PC-3 (cell line): Measurements from ENCODE around the gene FGFBP2. TPM values are rescaled to one million over a fixed set of nuclear protein-coding genes. Genes with fewer than 3 reads are reported as not detected.

Source experiments
- ATAC-seq: fragments of 200-7000 bp; cut with Tn5 transposase; 2 replicates; pipeline ENCODE4 v1.9.1; 2020; ENCODE audit warnings: mild to moderate bottlenecking, moderate library complexity
- Bru-seq: library from RNA; stranded (reverse); fragments of 400-500 nt; gene quantifications from one replicate; lab custom pipeline; 2021; lab: Mats Ljungman, UMichigan
- BruChase-seq, 2 experiments: library from RNA; stranded (reverse); fragments of 400-500 nt; gene quantifications; one replicate each; lab custom pipeline; 2021; lab: Mats Ljungman, UMichigan
- BruUV-seq: library from RNA; stranded (reverse); fragments of 400-500 nt; replicated peaks from 2 replicates; lab custom pipeline; 2021; lab: Mats Ljungman, UMichigan
- CTCF ChIA-PET: fragments of 300-600 bp; sonication (Branson Sonifier 250); formaldehyde crosslinking; loops from one replicate; lab custom pipeline; 2022; ENCODE audit warnings: antibody characterized with exemption; lab: Charles Lee
- POLR2A ChIA-PET: fragments of 300-600 bp; sonication (Branson Sonifier 250); formaldehyde crosslinking; loops from one replicate; lab custom pipeline; 2022; ENCODE audit warnings: antibody characterized with exemption; ENCODE audit not compliant: unreplicated experiment; lab: Charles Lee
- DNase-seq: peaks from one replicate; pipeline ENCODE4 v3.0.0-alpha.2; 2015
- H2AFZ ChIP-seq: fragments of 300-600 bp; sonication (generic); 2 replicates; pipeline ENCODE4 v1.6.0; 2016; ENCODE audit warnings: antibody characterized with exemption, low read length
- H3F3A ChIP-seq: fragments of 300-600 bp; sonication (generic); one replicate; pipeline ENCODE4 v1.6.0; 2017; ENCODE audit warnings: antibody characterized with exemption, low read length, control low read depth, mild to moderate bottlenecking; ENCODE audit not compliant: unreplicated experiment
- H3K27ac ChIP-seq: fragments of 300-600 bp; sonication (generic); 2 replicates; pipeline ENCODE4 v1.5.1; 2016; ENCODE audit warnings: mild to moderate bottlenecking, low read length
- H3K27me3 ChIP-seq: fragments of 300-600 bp; sonication (generic); 2 replicates; pipeline ENCODE4 v1.6.1; 2016; ENCODE audit warnings: low read length, mixed read lengths
- H3K36me3 ChIP-seq: fragments of 300-600 bp; sonication (generic); 2 replicates; pipeline ENCODE4 v1.6.1; 2016; ENCODE audit warnings: low read depth, mixed run types, low read length, mixed read lengths
- H3K4me1 ChIP-seq: fragments of 300-600 bp; sonication (generic); 2 replicates; pipeline ENCODE4 v1.5.1; 2016; ENCODE audit warnings: low read length; ENCODE audit not compliant: insufficient read depth
- H3K4me2 ChIP-seq: fragments of 300-600 bp; sonication (generic); 2 replicates; pipeline ENCODE4 v1.6.0; 2016; ENCODE audit warnings: low read length
- H3K4me3 ChIP-seq: fragments of 300-600 bp; sonication (generic); 2 replicates; pipeline ENCODE4 v1.5.1; 2016; ENCODE audit warnings: mild to moderate bottlenecking, low read length, mixed read lengths
- H3K79me2 ChIP-seq: fragments of 300-600 bp; sonication (generic); 2 replicates; pipeline ENCODE4 v1.6.1; 2017; ENCODE audit warnings: low read length, mixed read lengths
- H3K9ac ChIP-seq: fragments of 300-600 bp; sonication (generic); 2 replicates; pipeline ENCODE4 v1.6.0; 2016; ENCODE audit warnings: mild to moderate bottlenecking, low read length
- H3K9me2 ChIP-seq: fragments of 300-600 bp; sonication (generic); replicated peaks from 2 replicates; pipeline ENCODE4 v1.6.1; 2016; ENCODE audit warnings: mixed run types, low read length, mixed read lengths
- H3K9me3 ChIP-seq: fragments of 300-600 bp; sonication (generic); 2 replicates; pipeline ENCODE4 v1.6.1; 2016; ENCODE audit warnings: low read length, mixed read lengths
- H4K20me1 ChIP-seq: fragments of 300-600 bp; sonication (generic); 2 replicates; pipeline ENCODE4 v1.6.1; 2016; ENCODE audit warnings: low read length, mixed read lengths
- EZH2 ChIP-seq: fragments of 300-600 bp; sonication (generic); IDR thresholded peaks from one replicate; pipeline ENCODE4 v1.6.1; 2017; ENCODE audit warnings: antibody characterized with exemption, mild to moderate bottlenecking, low read length; ENCODE audit not compliant: unreplicated experiment
- EZH2phosphoT487 ChIP-seq: fragments of 300-600 bp; sonication (generic); IDR thresholded peaks from 2 replicates; pipeline ENCODE4 v1.6.1; 2018; ENCODE audit warnings: mild to moderate bottlenecking, antibody characterized with exemption, low read length, borderline replicate concordance
- intact Hi-C: fragments of 100-400 bp; cut with micrococcal nuclease; formaldehyde crosslinking; loops from 2 replicates; pipeline ENCODE4 v1.9.0; 2023
- long read RNA-seq: library from polyadenylated mRNA; unstranded; transcript quantifications from one replicate; pipeline ENCODE4 v2.0.0, GENCODE V29; 2021; ENCODE audit not compliant: unreplicated experiment
- total RNA-seq: library from RNA; depleted of rRNA; stranded (reverse); fragments of >200 nt; gene quantifications from 2 replicates; pipeline ENCODE4 v1.2.3, GENCODE V29; 2014; rRNA removed
- TF ChIP-seq, protein P1 (sequence below): fragments of 300-600 bp; sonication (generic); conservative IDR thresholded peaks from 2 replicates; pipeline ENCODE4 v1.5.1; 2017; ENCODE audit warnings: antibody characterized with exemption, low read depth, mild to moderate bottlenecking, low read length

FGFBP2 gene, protein sequence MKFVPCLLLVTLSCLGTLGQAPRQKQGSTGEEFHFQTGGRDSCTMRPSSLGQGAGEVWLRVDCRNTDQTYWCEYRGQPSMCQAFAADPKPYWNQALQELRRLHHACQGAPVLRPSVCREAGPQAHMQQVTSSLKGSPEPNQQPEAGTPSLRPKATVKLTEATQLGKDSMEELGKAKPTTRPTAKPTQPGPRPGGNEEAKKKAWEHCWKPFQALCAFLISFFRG
- total RNA-seq (not detected in 2 replicates), Bru-seq, nascent RNA (not detected), BruChase-seq, experiment 1, labeled RNA remaining after a 6-hour chase (not detected), BruChase-seq, experiment 2, labeled RNA remaining after a 2-hour chase (not detected)
- long read RNA-seq, result 0 reads

DNA sequence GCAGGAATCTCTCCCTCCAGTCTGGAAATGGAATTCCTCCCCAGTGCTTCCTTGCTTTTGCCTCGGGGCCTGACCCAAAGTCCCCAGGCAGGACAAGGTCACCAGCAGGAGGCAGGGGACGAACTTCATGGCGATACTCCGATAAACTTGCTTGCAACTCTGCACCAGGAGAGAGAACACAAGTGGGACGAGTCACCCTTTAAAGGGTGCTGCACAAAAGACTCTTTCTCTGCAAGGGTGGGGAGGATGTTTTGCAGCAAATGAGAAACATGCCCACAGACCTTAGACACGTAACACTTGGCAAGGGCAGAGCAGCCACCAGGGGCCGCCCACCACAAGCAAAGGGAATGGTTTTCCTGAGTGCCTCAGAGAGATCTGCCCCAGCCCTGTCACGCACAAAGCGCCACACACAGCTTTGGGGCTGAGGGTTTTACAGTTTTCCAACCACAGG is at the start of gene FGFBP2:
TSS of gene FGFBP2 (minus strand) at position 175 of the 451 bp plus-strand sequence. CDS start at position 129, 46 bp downstream.
- Histone ChIP-seq H3K27ac (no peak within 1 kb of the TSS), H3K9me2 (no peaks in the 10 kb centered on the region), H3K27me3 (no peaks in the 10 kb centered on the region), H3K4me3 (no peak within 1 kb of the TSS), H3K36me3 (no peaks in the 10 kb centered on the region; the same call in 1 of the 2 replicates), H3K4me2 (no peak within 1 kb of the TSS), H3K79me2 (no peaks in the 10 kb centered on the region), H3K4me1 (no peaks in the 10 kb centered on the region), H4K20me1 (no peaks in the 10 kb centered on the region), H2AFZ (0 out of 2 replicates have a peak within 1 kb of the TSS, but pooled peaks have one; percentile 42), H3F3A (no peaks in the 10 kb centered on the region), H3K9ac (no peak within 1 kb of the TSS), H3K9me3 (no peaks in the 10 kb centered on the region)
- DNase-seq, result peak; percentile 56
- POLR2A ChIA-PET, result interaction anchor here (0.6 kb wide), 1 partner anchor 35 kb away, joined by 3 read pairs; no protein-coding TSS in a partner anchor
- peak; percentile 87 for ATAC-seq
- intact Hi-C loops, result loop anchor here (1.0 to 5.0 kb wide), 2 partner anchors 38 to 304 kb away; no protein-coding TSS in a partner anchor
- CTCF ChIA-PET, result no interaction called here
- BruUV-seq, result no TSS peak
- TF ChIP-seq EZH2, result no peak
- TF ChIP-seq, protein P1, sequence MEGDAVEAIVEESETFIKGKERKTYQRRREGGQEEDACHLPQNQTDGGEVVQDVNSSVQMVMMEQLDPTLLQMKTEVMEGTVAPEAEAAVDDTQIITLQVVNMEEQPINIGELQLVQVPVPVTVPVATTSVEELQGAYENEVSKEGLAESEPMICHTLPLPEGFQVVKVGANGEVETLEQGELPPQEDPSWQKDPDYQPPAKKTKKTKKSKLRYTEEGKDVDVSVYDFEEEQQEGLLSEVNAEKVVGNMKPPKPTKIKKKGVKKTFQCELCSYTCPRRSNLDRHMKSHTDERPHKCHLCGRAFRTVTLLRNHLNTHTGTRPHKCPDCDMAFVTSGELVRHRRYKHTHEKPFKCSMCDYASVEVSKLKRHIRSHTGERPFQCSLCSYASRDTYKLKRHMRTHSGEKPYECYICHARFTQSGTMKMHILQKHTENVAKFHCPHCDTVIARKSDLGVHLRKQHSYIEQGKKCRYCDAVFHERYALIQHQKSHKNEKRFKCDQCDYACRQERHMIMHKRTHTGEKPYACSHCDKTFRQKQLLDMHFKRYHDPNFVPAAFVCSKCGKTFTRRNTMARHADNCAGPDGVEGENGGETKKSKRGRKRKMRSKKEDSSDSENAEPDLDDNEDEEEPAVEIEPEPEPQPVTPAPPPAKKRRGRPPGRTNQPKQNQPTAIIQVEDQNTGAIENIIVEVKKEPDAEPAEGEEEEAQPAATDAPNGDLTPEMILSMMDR, result peak; percentile 66

DNA sequence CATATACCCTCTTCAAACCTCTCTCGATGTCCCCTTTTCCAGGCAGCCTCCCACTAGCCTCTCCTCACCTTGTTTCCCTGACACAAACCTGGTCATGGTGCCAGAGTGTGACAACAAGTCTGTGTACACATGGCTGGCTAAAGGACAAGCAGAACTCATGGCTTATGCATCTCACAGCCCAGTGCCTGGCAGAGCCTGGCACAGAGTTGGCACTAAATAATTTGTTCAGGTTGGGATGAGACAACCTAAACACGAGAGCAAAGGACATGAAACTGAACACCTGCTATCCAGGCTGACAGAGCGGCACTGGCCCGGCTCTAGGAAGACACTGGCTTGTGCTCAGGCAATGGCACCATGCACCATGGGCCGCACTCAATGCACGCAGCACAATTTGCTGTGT is 48.2 kb upstream of the FGFBP2 start:
- no peak overlapping the region for H3K4me3 ChIP-seq
- H3K79me2 ChIP-seq, result no peaks in the 10 kb centered on the region
- no peak overlapping the region for H3K4me2 ChIP-seq
- no TSS peak for BruUV-seq
- no peak overlapping the region for H2AFZ ChIP-seq
- no peak overlapping the region for H3K27ac ChIP-seq
- H3K9me2 ChIP-seq, result no peaks in the 10 kb centered on the region
- CTCF ChIA-PET, result no interaction called here
- no peaks in the 10 kb centered on the region for H3K9me3 ChIP-seq
- no peaks in the 10 kb centered on the region for H4K20me1 ChIP-seq
- intact Hi-C loops, result no loop called here
- no peaks in the 10 kb centered on the region for H3K4me1 ChIP-seq
- DNase-seq (no peak), ATAC-seq (no peak)
- H3K36me3 ChIP-seq, result no peaks in the 10 kb centered on the region
- no peaks in the 10 kb centered on the region for H3F3A ChIP-seq
- no peaks in the 10 kb centered on the region for H3K27me3 ChIP-seq
- no peak overlapping the region for H3K9ac ChIP-seq
- POLR2A ChIA-PET, result no interaction called here
- no peak for TF ChIP-seq EZH2phosphoT487
- no peak for TF ChIP-seq EZH2
- TF ChIP-seq, protein P1, result no peak

DNA sequence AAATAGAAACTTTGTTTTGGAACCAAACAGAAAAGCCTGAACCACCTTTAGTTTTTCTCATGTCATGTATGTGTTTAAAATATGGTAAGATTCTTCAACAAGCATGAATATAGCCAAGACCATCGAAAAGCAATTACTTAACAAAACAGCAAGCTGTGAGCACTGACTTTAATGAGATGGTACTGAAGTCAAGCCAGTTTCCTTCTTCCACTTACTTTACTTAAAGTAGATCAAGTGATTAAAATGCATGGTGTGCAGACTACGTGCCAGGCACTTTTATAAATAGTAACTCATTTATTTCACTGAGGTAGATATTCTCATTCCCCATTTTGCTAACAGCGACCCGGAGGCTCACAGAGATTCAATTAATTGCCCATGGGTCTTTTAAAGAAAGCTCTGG is 46.2 kb upstream of the FGFBP2 start:
- H3K4me3 ChIP-seq, result no peak overlapping the region
- H4K20me1 ChIP-seq, result no peaks in the 10 kb centered on the region
- no peaks in the 10 kb centered on the region for H3K9me3 ChIP-seq
- H3K4me1 ChIP-seq, result no peaks in the 10 kb centered on the region
- no peaks in the 10 kb centered on the region for H3F3A ChIP-seq
- H2AFZ ChIP-seq, result no peak overlapping the region
- intact Hi-C loops, result loop anchor here (10.0 kb wide), 1 partner anchor 534 kb away; no protein-coding TSS in a partner anchor
- no peak overlapping the region for H3K9ac ChIP-seq
- no peak overlapping the region for H3K4me2 ChIP-seq
- no TSS peak for BruUV-seq
- POLR2A ChIA-PET, result no interaction called here
- TF ChIP-seq EZH2, result no peak
- H3K27me3 ChIP-seq, result no peaks in the 10 kb centered on the region
- CTCF ChIA-PET, result no interaction called here
- no peak overlapping the region for H3K27ac ChIP-seq
- DNase-seq, result no peak
- no peaks in the 10 kb centered on the region for H3K36me3 ChIP-seq
- H3K9me2 ChIP-seq, result no peaks in the 10 kb centered on the region
- no peaks in the 10 kb centered on the region for H3K79me2 ChIP-seq
- no peak for ATAC-seq
